ENCODE data around the gene CRHR1. TPM values are rescaled to one million over a fixed set of nuclear protein-coding genes. Genes with fewer than 3 reads are reported as not detected.

The CRHR1 gene
- polyA plus RNA-seq (2012; ENCODE audit: insufficient read length, low read depth) = 1.4 TPM

GRCh38 chr17:45784293-45784740 lies at the start of gene CRHR1:
Gene CRHR1, plus strand, starts transcription at chr17:45784320. Its CDS starts 225 bp downstream, at chr17:45784545.
- TF ChIP-seq TAF1 (IDR thresholded peaks at IDR 0.05; ENCODE audit: borderline replicate concordance, insufficient read depth, low read length) = no peak
- no peak for TF ChIP-seq FOXP2 (optimal IDR thresholded peaks at IDR 0.05; ENCODE audit: borderline replicate concordance, extremely low read depth, extremely low read length, insufficient read depth)
- no peak for TF ChIP-seq SIN3A (IDR thresholded peaks at IDR 0.05; ENCODE audit: borderline replicate concordance, insufficient read depth, low read length)
- no peak for TF ChIP-seq REST (IDR thresholded peaks at IDR 0.05; ENCODE audit: insufficient read depth in 1 of 2, low read depth in 2 of 2, low read length in 2 of 2)
- no peak for TF ChIP-seq POLR2AphosphoS5 (IDR thresholded peaks at IDR 0.05; ENCODE audit: low read depth, low read length)

GRCh38 chr17:45734598-45734997 lies 49.5 kb upstream of the CRHR1 start:
- no peak for TF ChIP-seq FOXP2 (optimal IDR thresholded peaks at IDR 0.05; ENCODE audit: borderline replicate concordance, extremely low read depth, extremely low read length, insufficient read depth)
- TF ChIP-seq POLR2AphosphoS5 (IDR thresholded peaks at IDR 0.05; ENCODE audit: low read depth, low read length) = no peak
- TF ChIP-seq TAF1 (IDR thresholded peaks at IDR 0.05; ENCODE audit: borderline replicate concordance, insufficient read depth, low read length) = no peak
- TF ChIP-seq SIN3A (IDR thresholded peaks at IDR 0.05; ENCODE audit: borderline replicate concordance, insufficient read depth, low read length) = no peak
- TF ChIP-seq REST (IDR thresholded peaks at IDR 0.05; ENCODE audit: insufficient read depth in 1 of 2, low read depth in 2 of 2, low read length in 2 of 2) = no peak

GRCh38 chr17:45735488-45735887 lies 48.6 kb upstream of the CRHR1 start:
- TF ChIP-seq REST (IDR thresholded peaks at IDR 0.05; ENCODE audit: insufficient read depth in 1 of 2, low read depth in 2 of 2, low read length in 2 of 2) = no peak

- TF ChIP-seq FOXP2 (optimal IDR thresholded peaks at IDR 0.05; ENCODE audit: borderline replicate concordance, extremely low read depth, extremely low read length, insufficient read depth) (no peak), POLR2AphosphoS5 (IDR thresholded peaks at IDR 0.05; ENCODE audit: low read depth, low read length) (no peak), REST (IDR thresholded peaks at IDR 0.05; ENCODE audit: insufficient read depth in 1 of 2, low read depth in 2 of 2, low read length in 2 of 2) (no peak), SIN3A (IDR thresholded peaks at IDR 0.05; ENCODE audit: borderline replicate concordance, insufficient read depth, low read length) (no peak), TAF1 (IDR thresholded peaks at IDR 0.05; ENCODE audit: borderline replicate concordance, insufficient read depth, low read length) (no peak)
Measured at GRCh38 chr17:45739786-45740185, 44.3 kb upstream of the CRHR1 start.

Measured in PFSK-1 (cell line).